Naive thymus-derived CD4-positive, alpha-beta T cell (primary cell): ENCODE results near the gene TRERF1. TPM values are rescaled to one million over a fixed set of nuclear protein-coding genes. Genes with fewer than 3 reads are reported as not detected.
A peak's percentile ranks its signal among the peaks of the same experiment; 100 is the strongest.

ENCODE experiments used
- ATAC-seq: fragments of 150-1000 bp; cut with Tn5 transposase; 2 replicates; pipeline ENCODE4 v1.10.0; 2021; ENCODE audit warnings: mild to moderate bottlenecking, moderate library complexity
- CTCF ChIA-PET: fragments of 350-600 bp; sonication (Branson Sonifier 250); formaldehyde crosslinking; loops from one replicate; lab custom pipeline; 2021; ENCODE audit warnings: antibody characterized with exemption; lab: Charles Lee
- POLR2A ChIA-PET: fragments of 350-600 bp; sonication (Branson Sonifier 250); formaldehyde crosslinking; loops from one replicate; lab custom pipeline; 2021; ENCODE audit warnings: antibody characterized with exemption, inconsistent platforms; lab: Charles Lee
- DNase-seq, 9 donors: peaks; one replicate each; pipeline versions ENCODE4 v3.0.0 to v3.0.0-alpha.2; 2020 to 2022; ENCODE audit warnings: mixed read lengths in 1 of 9
- H3K27ac ChIP-seq: one replicate; pipeline ENCODE4 v1.7.0; 2013; ENCODE audit warnings: mild to moderate bottlenecking, low read depth, low read length, moderate library complexity
- H3K27me3 ChIP-seq, 2 donors: one replicate each; pipeline ENCODE4 v1.7.0; 2013; ENCODE audit warnings: low read length in 2 of 2, mild to moderate bottlenecking in 2 of 2, moderate library complexity in 2 of 2; ENCODE audit not compliant: control insufficient read depth in 2 of 2, insufficient read depth in 2 of 2
- H3K36me3 ChIP-seq, 3 experiments: 1 replicate in 2 of 3; 2 replicates in 1 of 3; pipeline ENCODE4 v1.7.0; 2013; ENCODE audit warnings: low read length in 3 of 3, mild to moderate bottlenecking in 3 of 3, moderate library complexity in 1 of 3; ENCODE audit not compliant: insufficient read depth in 3 of 3, control insufficient read depth in 2 of 3
- H3K4me1 ChIP-seq, 2 donors: one replicate each; pipeline ENCODE4 v1.7.0; 2013; ENCODE audit warnings: low read length in 2 of 2, mild to moderate bottlenecking in 2 of 2, moderate library complexity in 1 of 2; ENCODE audit not compliant: control insufficient read depth in 2 of 2, insufficient read depth in 2 of 2
- H3K4me3 ChIP-seq: 2 replicates; pipeline ENCODE4 v1.7.0; 2013; ENCODE audit warnings: mild to moderate bottlenecking, low read length
- H3K9me3 ChIP-seq, 3 experiments: 1 replicate in 2 of 3; 2 replicates in 1 of 3; pipeline ENCODE4 v1.7.0; 2013; ENCODE audit warnings: low read length in 3 of 3; ENCODE audit not compliant: control insufficient read depth in 2 of 3
- H3K27ac Mint-ChIP-seq, 9 donors: one replicate each; pipeline ENCODE4 v1.8.0; 2020 to 2022; ENCODE audit warnings: mixed read lengths in 9 of 9, mild to moderate bottlenecking in 8 of 9, moderate library complexity in 5 of 9, inconsistent platforms in 2 of 9
- H3K27me3 Mint-ChIP-seq, 5 donors: one replicate each; pipeline ENCODE4 v1.8.0; 2021 to 2022; ENCODE audit warnings: mixed read lengths in 5 of 5, mild to moderate bottlenecking in 1 of 5
- H3K36me3 Mint-ChIP-seq, 5 donors: one replicate each; pipeline ENCODE4 v1.8.0; 2020 to 2022; ENCODE audit warnings: mixed read lengths in 5 of 5, mild to moderate bottlenecking in 3 of 5, inconsistent platforms in 1 of 5
- H3K4me1 Mint-ChIP-seq, 7 donors: one replicate each; pipeline ENCODE4 v1.8.0; 2020 to 2022; ENCODE audit warnings: mixed read lengths in 7 of 7, mild to moderate bottlenecking in 3 of 7, inconsistent platforms in 1 of 7
- H3K4me3 Mint-ChIP-seq, 10 donors: one replicate each; pipeline ENCODE4 v1.8.0; 2020 to 2022; ENCODE audit warnings: mild to moderate bottlenecking in 10 of 10, mixed read lengths in 10 of 10, moderate library complexity in 6 of 10, inconsistent platforms in 2 of 10
- H3K9me3 Mint-ChIP-seq, 11 donors: one replicate each; pipeline ENCODE4 v1.8.0; 2020 to 2022; ENCODE audit warnings: mixed read lengths in 11 of 11, mild to moderate bottlenecking in 4 of 11, inconsistent platforms in 1 of 11, moderate library complexity in 1 of 11
- intact Hi-C, 2 donors: fragments of 100-400 bp; cut with micrococcal nuclease; formaldehyde crosslinking; loops; one replicate each; pipeline ENCODE4 v1.15.1; 2023
- polyA plus RNA-seq, 2 donors: library from polyadenylated mRNA; unstranded; fragments of 300-500 nt; fragmentation: Illumina TruSeq; gene quantifications; one replicate each; pipeline ENCODE4 v1.2.3, GENCODE V29; 2021
- total RNA-seq, 6 experiments: library from RNA in 5 of 6; stranded (reverse) in 5 of 6; gene quantifications; 1 replicate in 5 of 6; 2 replicates in 1 of 6; pipeline ENCODE4 v1.2.3 and lab custom pipeline; 2021 to 2026

Gene TRERF1
- total and polyA plus RNA-seq, 7 experiments from 2014 or later = 4.8 to 32.4 (median 21.0) TPM

GRCh38 chr6:42200035-42200434 lies 251.7 kb downstream of the TRERF1 start:
- peaks cover 0 to 5% (median 0%) of the 10 kb centered on the region in 3 experiments for H3K36me3 ChIP-seq
- no peak overlapping the region for H3K4me3 ChIP-seq
- ATAC-seq (no peak), DNase-seq (no peak)
- CTCF ChIA-PET = no interaction called here
- intact Hi-C loops = no loop called here
- no peaks in the 10 kb centered on the region for H3K4me1 ChIP-seq
- no peak overlapping the region for H3K4me3 Mint-ChIP-seq
- H3K27ac Mint-ChIP-seq = peak overlapping the region in 1 of 9 donors; percentile 43
- peaks cover 5 to 36% (median 17%) of the 10 kb centered on the region in 5 donors for H3K36me3 Mint-ChIP-seq
- no peaks in the 10 kb centered on the region for H3K27me3 ChIP-seq
- no peak overlapping the region for H3K27ac ChIP-seq
- H3K9me3 ChIP-seq = no peaks in the 10 kb centered on the region
- no peaks in the 10 kb centered on the region for H3K27me3 Mint-ChIP-seq
- peaks cover 0 to 5% (median 0%) of the 10 kb centered on the region in 7 donors for H3K4me1 Mint-ChIP-seq
- H3K9me3 Mint-ChIP-seq = peaks cover 0 to 7% (median 0%) of the 10 kb centered on the region in 11 donors
- POLR2A ChIA-PET = no interaction called here

- Mint-ChIP-seq H3K27ac (peak overlapping the region in 1 of 9 donors; percentile 43), H3K4me3 (no peak overlapping the region), H3K9me3 (peaks cover 0 to 7% (median 0%) of the 10 kb centered on the region in 11 donors), H3K4me1 (peaks cover 0 to 5% (median 0%) of the 10 kb centered on the region in 7 donors), H3K27me3 (no peaks in the 10 kb centered on the region), H3K36me3 (peaks cover 5 to 31% (median 14%) of the 10 kb centered on the region in 5 donors)
- no peak for DNase-seq
- intact Hi-C loops = no loop called here
- ChIA-PET CTCF (no interaction called here), POLR2A (no interaction called here)
- Histone ChIP-seq H3K4me3 (no peak overlapping the region), H3K36me3 (peaks cover 0 to 5% (median 0%) of the 10 kb centered on the region in 3 experiments), H3K9me3 (no peaks in the 10 kb centered on the region), H3K4me1 (no peaks in the 10 kb centered on the region), H3K27ac (no peak overlapping the region), H3K27me3 (no peaks in the 10 kb centered on the region)
- ATAC-seq = no peak
Measured at GRCh38 chr6:42199106-42199981, 252.4 kb downstream of the TRERF1 start.

GRCh38 chr6:42197555-42198362 lies 254.0 kb downstream of the TRERF1 start:
- no peak overlapping the region for H3K4me3 ChIP-seq
- Mint-ChIP-seq H3K27me3 (no peaks in the 10 kb centered on the region), H3K9me3 (peaks cover 0 to 7% (median 0%) of the 10 kb centered on the region in 11 donors), H3K27ac (no peak overlapping the region), H3K36me3 (peaks cover 5 to 27% (median 13%) of the 10 kb centered on the region in 5 donors), H3K4me1 (peaks cover 0 to 5% (median 0%) of the 10 kb centered on the region in 7 donors), H3K4me3 (no peak overlapping the region)
- intact Hi-C loops = no loop called here
- DNase-seq (no peak), ATAC-seq (peak; percentile 32)
- no peak overlapping the region for H3K27ac ChIP-seq
- peaks cover 0 to 5% (median 0%) of the 10 kb centered on the region in 3 experiments for H3K36me3 ChIP-seq
- H3K27me3 ChIP-seq = no peaks in the 10 kb centered on the region
- POLR2A ChIA-PET = no interaction called here
- H3K4me1 ChIP-seq = no peaks in the 10 kb centered on the region
- CTCF ChIA-PET = no interaction called here
- no peaks in the 10 kb centered on the region for H3K9me3 ChIP-seq

GRCh38 chr6:42195415-42195814 lies 256.3 kb downstream of the TRERF1 start:
- no peak for ATAC-seq
- ChIA-PET CTCF (no interaction called here), POLR2A (no interaction called here)
- intact Hi-C loops = no loop called here
- Mint-ChIP-seq H3K4me3 (no peak overlapping the region), H3K27ac (no peak overlapping the region), H3K4me1 (peaks cover 0 to 5% (median 0%) of the 10 kb centered on the region in 7 donors), H3K36me3 (peaks cover 5 to 24% (median 11%) of the 10 kb centered on the region in 5 donors), H3K27me3 (no peaks in the 10 kb centered on the region), H3K9me3 (peaks cover 0 to 6% (median 0%) of the 10 kb centered on the region in 11 donors)
- H3K36me3 ChIP-seq = peaks cover 0 to 5% (median 0%) of the 10 kb centered on the region in 3 experiments
- no peaks in the 10 kb centered on the region for H3K4me1 ChIP-seq
- no peak overlapping the region for H3K27ac ChIP-seq
- DNase-seq = no peak
- no peak overlapping the region for H3K4me3 ChIP-seq
- H3K27me3 ChIP-seq = no peaks in the 10 kb centered on the region
- H3K9me3 ChIP-seq = no peaks in the 10 kb centered on the region

- Histone ChIP-seq H3K27ac (no peak overlapping the region), H3K4me1 (no peaks in the 10 kb centered on the region), H3K9me3 (no peaks in the 10 kb centered on the region), H3K36me3 (peaks cover 0 to 5% (median 0%) of the 10 kb centered on the region in 3 experiments), H3K4me3 (no peak overlapping the region), H3K27me3 (no peaks in the 10 kb centered on the region)
- no peaks in the 10 kb centered on the region for H3K27me3 Mint-ChIP-seq
- no peak for ATAC-seq
- intact Hi-C loops = no loop called here
- peaks cover 0 to under 1% (median 0%) of the 10 kb centered on the region in 7 donors for H3K4me1 Mint-ChIP-seq
- H3K27ac Mint-ChIP-seq = peak overlapping the region in 3 of 9 donors; percentile 4 to 26 (median 11)
- no peak overlapping the region for H3K4me3 Mint-ChIP-seq
- DNase-seq = no peak
- CTCF ChIA-PET = interaction anchor here (0.5 to 1.2 kb wide), 2 partner anchors 21 to 315 kb away, joined by 3 read pairs; no protein-coding TSS in a partner anchor
- POLR2A ChIA-PET = no interaction called here
- H3K36me3 Mint-ChIP-seq = peaks cover 0 to 12% (median 6%) of the 10 kb centered on the region in 5 donors
- H3K9me3 Mint-ChIP-seq = peaks cover 0 to 2% (median 0%) of the 10 kb centered on the region in 11 donors
Measured at GRCh38 chr6:42194056-42194455, 257.7 kb downstream of the TRERF1 start.

GRCh38 chr6:42193491-42193894 lies 258.2 kb downstream of the TRERF1 start:
- Mint-ChIP-seq H3K27me3 (no peaks in the 10 kb centered on the region), H3K9me3 (peaks cover 0 to 2% (median 0%) of the 10 kb centered on the region in 11 donors), H3K4me3 (no peak overlapping the region), H3K27ac (peak overlapping the region in 2 of 9 donors; percentile 12 to 14), H3K4me1 (peaks cover 0 to 2% (median 0%) of the 10 kb centered on the region in 7 donors), H3K36me3 (peaks cover 0 to 18% (median 6%) of the 10 kb centered on the region in 5 donors)
- CTCF ChIA-PET = interaction anchor here (1.2 to 1.6 kb wide), 2 partner anchors 21 to 488 kb away, joined by 3 to 4 read pairs; no protein-coding TSS in a partner anchor
- H3K9me3 ChIP-seq = no peaks in the 10 kb centered on the region
- intact Hi-C loops = no loop called here
- no peak overlapping the region for H3K4me3 ChIP-seq
- H3K27ac ChIP-seq = no peak overlapping the region
- H3K36me3 ChIP-seq = peaks cover 0 to 5% (median 0%) of the 10 kb centered on the region in 3 experiments
- DNase-seq (no peak), ATAC-seq (no peak)
- H3K27me3 ChIP-seq = no peaks in the 10 kb centered on the region
- H3K4me1 ChIP-seq = no peaks in the 10 kb centered on the region
- POLR2A ChIA-PET = no interaction called here
